Measurements from ENCODE around the gene GALK2.
"Not testable (repeated sequence)": the region's sequence is repeated elsewhere in the genome, so short reads cannot be mapped to it uniquely, and the experiment has no call there.

GALK2 gene

DNA sequence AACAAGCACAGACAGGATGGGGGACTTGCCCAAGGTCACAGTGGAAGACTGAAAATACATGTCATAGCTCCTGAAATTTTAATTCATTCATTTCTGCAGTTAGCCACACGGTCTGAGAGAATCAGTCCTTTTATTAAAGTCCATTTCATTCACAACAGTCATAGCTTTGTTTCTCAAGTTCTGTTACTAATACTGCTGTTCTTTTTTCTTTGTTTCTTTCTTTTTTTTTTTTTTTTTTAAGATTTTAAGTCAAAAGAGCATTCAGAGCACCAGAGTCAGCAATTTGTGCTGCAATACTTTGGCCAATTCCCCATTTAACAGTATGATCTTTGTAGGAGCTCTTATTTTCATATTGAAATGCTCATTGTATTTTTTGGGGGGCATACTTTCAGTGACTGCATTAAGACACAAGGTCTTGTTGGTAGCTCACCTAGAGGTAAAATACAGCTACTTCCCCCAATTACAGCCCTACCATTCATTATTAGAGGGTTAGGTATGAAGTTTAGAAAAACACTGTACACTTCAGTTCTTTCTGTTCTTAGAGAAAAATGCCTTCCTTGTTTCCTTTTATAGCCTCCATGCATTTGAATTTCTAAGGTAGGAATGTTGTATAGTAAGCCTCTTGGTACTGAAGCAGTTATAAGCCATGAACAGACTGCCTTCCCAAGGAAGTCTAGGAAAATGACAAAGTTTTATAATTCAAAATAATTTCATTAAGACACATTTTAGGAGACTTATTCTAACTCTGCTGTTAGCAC is 9.6 kb downstream of the GALK2 start:
- Histone ChIP-seq H3K27me3 (replicated peaks) (no peaks in the 10 kb centered on the region), H3K27ac (no peak overlapping the region), H3K4me3 (ENCODE audit: low read depth, low read length) (no peak overlapping the region), H3K36me3 (replicated peaks) (no peaks in the 10 kb centered on the region)
- in situ Hi-C loops (cut with HindIII; ENCODE audit: low pct_ligation_motif_present, low sequenced_read_pairs): no loop called here
- DNase-seq: no peak
- TF ChIP-seq CTCF (IDR thresholded peaks at IDR 0.05; ENCODE audit: low read depth, low read length, missing control alignments): no peak

DNA sequence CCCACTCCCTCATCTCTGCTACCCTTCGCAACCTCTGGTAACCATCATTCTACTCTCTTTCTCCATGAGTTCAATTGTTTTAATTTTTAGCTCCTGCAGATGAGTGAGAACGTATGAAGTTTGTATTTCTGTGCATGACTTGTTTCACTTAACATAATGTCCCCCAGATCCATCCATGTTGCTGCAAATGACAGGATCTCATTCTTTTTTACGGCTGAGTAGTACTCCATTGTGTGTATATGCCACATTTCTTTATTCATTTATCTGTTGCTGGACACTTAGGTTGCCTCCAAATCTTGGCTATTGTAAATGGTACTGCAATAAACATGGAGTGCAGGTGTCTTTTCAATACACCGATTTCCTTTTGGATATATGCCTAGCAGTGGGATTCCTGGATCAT is 12.1 kb downstream of the GALK2 start:
- Histone ChIP-seq H3K27ac (no peak overlapping the region), H3K27me3 (replicated peaks) (no peaks in the 10 kb centered on the region), H3K4me3 (ENCODE audit: low read depth, low read length) (no peak overlapping the region), H3K36me3 (replicated peaks) (no peaks in the 10 kb centered on the region)
- DNase-seq: no peak
- TF ChIP-seq CTCF (IDR thresholded peaks at IDR 0.05; ENCODE audit: low read depth, low read length, missing control alignments): no peak
- in situ Hi-C loops (cut with HindIII; ENCODE audit: low pct_ligation_motif_present, low sequenced_read_pairs): no loop called here

GRCh38 chr15:49183741-49184140 is 13.7 kb downstream of the GALK2 start:
- H3K27me3 ChIP-seq (replicated peaks); in situ Hi-C loops (cut with HindIII; ENCODE audit: low pct_ligation_motif_present, low sequenced_read_pairs); DNase-seq; H3K27ac ChIP-seq; H3K4me3 ChIP-seq (ENCODE audit: low read depth, low read length); H3K36me3 ChIP-seq (replicated peaks): not testable (repeated sequence)

GRCh38 chr15:49185473-49185872 is 15.4 kb downstream of the GALK2 start:
- TF ChIP-seq CTCF (IDR thresholded peaks at IDR 0.05; ENCODE audit: low read depth, low read length, missing control alignments): no peak
- H3K36me3 ChIP-seq (replicated peaks): no peaks in the 10 kb centered on the region
- H3K27me3 ChIP-seq (replicated peaks): no peaks in the 10 kb centered on the region
- no peak for DNase-seq
- in situ Hi-C loops (cut with HindIII; ENCODE audit: low pct_ligation_motif_present, low sequenced_read_pairs): no loop called here
- H3K4me3 ChIP-seq (ENCODE audit: low read depth, low read length): no peak overlapping the region
- H3K27ac ChIP-seq: no peak overlapping the region

DNA sequence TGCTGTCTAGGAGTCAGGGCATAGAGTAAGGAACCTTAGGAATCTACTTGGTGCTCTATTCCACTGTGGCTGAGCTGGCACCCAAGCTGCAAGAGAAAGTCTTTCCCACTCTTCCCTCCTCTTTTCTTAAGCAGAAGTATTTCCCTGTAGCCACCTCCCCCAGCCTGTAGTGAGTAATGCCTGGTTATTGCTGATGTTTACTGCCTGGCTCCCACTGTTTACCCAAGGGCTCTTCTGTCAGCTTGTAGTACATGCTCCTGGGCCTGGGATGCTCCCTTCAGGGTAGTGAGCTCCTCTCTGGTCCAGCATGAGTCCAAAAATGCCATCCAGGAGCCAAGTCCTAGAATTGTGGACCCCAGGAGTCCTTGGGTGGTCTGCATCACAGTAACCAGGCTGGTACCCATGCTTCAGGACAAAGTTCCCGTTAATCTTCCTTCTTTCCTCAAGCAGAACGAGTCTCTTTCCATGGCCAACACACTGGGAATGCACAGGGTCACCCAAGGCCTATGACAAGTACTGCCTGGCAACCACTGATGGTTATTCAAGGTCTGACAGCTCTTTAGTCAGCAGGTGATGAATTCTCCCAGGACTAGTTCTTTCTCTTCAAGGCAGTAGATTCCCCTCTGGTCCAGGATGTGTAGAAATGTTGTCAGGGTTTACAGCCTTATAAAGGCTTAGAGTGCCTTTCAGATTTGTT is 17.6 kb downstream of the GALK2 start:
- in situ Hi-C loops (cut with HindIII; ENCODE audit: low pct_ligation_motif_present, low sequenced_read_pairs): no loop called here
- H3K27ac ChIP-seq: no peak overlapping the region
- TF ChIP-seq CTCF (IDR thresholded peaks at IDR 0.05; ENCODE audit: low read depth, low read length, missing control alignments): no peak
- H3K36me3 ChIP-seq (replicated peaks): no peaks in the 10 kb centered on the region
- peak; percentile 13 for DNase-seq
- no peaks in the 10 kb centered on the region for H3K27me3 ChIP-seq (replicated peaks)
- no peak overlapping the region for H3K4me3 ChIP-seq (ENCODE audit: low read depth, low read length)

- TF ChIP-seq CTCF (IDR thresholded peaks at IDR 0.05; ENCODE audit: low read depth, low read length, missing control alignments): no peak
- H3K27me3 ChIP-seq (replicated peaks): no peaks in the 10 kb centered on the region
- H3K36me3 ChIP-seq (replicated peaks): no peaks in the 10 kb centered on the region
- H3K27ac ChIP-seq: no peak overlapping the region
- no peak overlapping the region for H3K4me3 ChIP-seq (ENCODE audit: low read depth, low read length)
- DNase-seq: no peak
- in situ Hi-C loops (cut with HindIII; ENCODE audit: low pct_ligation_motif_present, low sequenced_read_pairs): no loop called here
These were observed 18.9 kb downstream of the GALK2 start for GRCh38 chr15:49188933-49189332.

All from brain microvascular endothelial cell (primary cell).